ENCODE results near the gene SIK3.

SIK3 gene

GRCh38 chr11:116938471-116939070, 159.7 kb downstream of the SIK3 start:
- Histone ChIP-seq H3K9ac (ENCODE audit: low read depth, low read length) (no peak overlapping the region), H3K4me1 (ENCODE audit: insufficient read depth, low read length) (no peaks in the 10 kb centered on the region), H2AFZ (ENCODE audit: low read depth, low read length) (no peak overlapping the region), H4K20me1 (ENCODE audit: insufficient read depth, low read length) (no peaks in the 10 kb centered on the region), H3K9me3 (ENCODE audit: insufficient read depth, low read length, severe bottlenecking) (no peaks in the 10 kb centered on the region), H3K79me2 (ENCODE audit: insufficient read depth, low read length) (no peaks in the 10 kb centered on the region), H3K27ac (ENCODE audit: low read length) (no peak overlapping the region), H3K27me3 (ENCODE audit: insufficient read depth, low read length, poor library complexity) (no peaks in the 10 kb centered on the region), H3K4me3 (ENCODE audit: low read depth in 1 of 2, low read length in 2 of 2) (no peak overlapping the region), H3K4me2 (ENCODE audit: insufficient read depth, low read length) (no peak overlapping the region), H3K36me3 (ENCODE audit: insufficient read depth, low read length) (no peaks in the 10 kb centered on the region)
- ATAC-seq (ENCODE audit: insufficient read depth, low read depth) (no peak), DNase-seq (no peak)
- TF ChIP-seq EZH2 (IDR thresholded peaks at IDR 0.05; ENCODE audit: borderline replicate concordance, low read depth, low read length, severe bottlenecking) = no peak
- no peak for TF ChIP-seq CTCF (IDR thresholded peaks at IDR 0.05; ENCODE audit: borderline replicate concordance, extremely low read depth, low read length, poor library complexity, severe bottlenecking)

- TF ChIP-seq EZH2 (IDR thresholded peaks at IDR 0.05; ENCODE audit: borderline replicate concordance, low read depth, low read length, severe bottlenecking) (no peak), CTCF (IDR thresholded peaks at IDR 0.05; ENCODE audit: borderline replicate concordance, extremely low read depth, low read length, poor library complexity, severe bottlenecking) (no peak)
- Histone ChIP-seq H3K27me3 (ENCODE audit: insufficient read depth, low read length, poor library complexity) (no peaks in the 10 kb centered on the region), H3K4me2 (ENCODE audit: insufficient read depth, low read length) (no peak overlapping the region), H4K20me1 (ENCODE audit: insufficient read depth, low read length) (no peaks in the 10 kb centered on the region), H3K4me1 (ENCODE audit: insufficient read depth, low read length) (peaks cover 8% of the 10 kb centered on the region), H3K36me3 (ENCODE audit: insufficient read depth, low read length) (no peaks in the 10 kb centered on the region), H3K9me3 (ENCODE audit: insufficient read depth, low read length, severe bottlenecking) (no peaks in the 10 kb centered on the region), H3K27ac (ENCODE audit: low read length) (no peak overlapping the region), H3K4me3 (ENCODE audit: low read depth in 1 of 2, low read length in 2 of 2) (no peak overlapping the region), H3K9ac (ENCODE audit: low read depth, low read length) (no peak overlapping the region), H3K79me2 (ENCODE audit: insufficient read depth, low read length) (no peaks in the 10 kb centered on the region), H2AFZ (ENCODE audit: low read depth, low read length) (no peak overlapping the region)
- ATAC-seq (ENCODE audit: insufficient read depth, low read depth) (no peak), DNase-seq (no peak)
Observed at GRCh38 chr11:116936754-116937446, 161.3 kb downstream of the SIK3 start.

- H3K36me3 ChIP-seq (ENCODE audit: insufficient read depth, low read length) = no peaks in the 10 kb centered on the region
- no peaks in the 10 kb centered on the region for H3K79me2 ChIP-seq (ENCODE audit: insufficient read depth, low read length)
- H3K4me3 ChIP-seq (ENCODE audit: low read depth in 1 of 2, low read length in 2 of 2) = no peak overlapping the region
- H3K9ac ChIP-seq (ENCODE audit: low read depth, low read length) = no peak overlapping the region
- no peaks in the 10 kb centered on the region for H3K9me3 ChIP-seq (ENCODE audit: insufficient read depth, low read length, severe bottlenecking)
- no peak overlapping the region for H3K27ac ChIP-seq (ENCODE audit: low read length)
- no peak overlapping the region for H3K4me2 ChIP-seq (ENCODE audit: insufficient read depth, low read length)
- TF ChIP-seq EZH2 (IDR thresholded peaks at IDR 0.05; ENCODE audit: borderline replicate concordance, low read depth, low read length, severe bottlenecking) (no peak), CTCF (IDR thresholded peaks at IDR 0.05; ENCODE audit: borderline replicate concordance, extremely low read depth, low read length, poor library complexity, severe bottlenecking) (no peak)
- ATAC-seq (ENCODE audit: insufficient read depth, low read depth) (no peak), DNase-seq (no peak)
- no peaks in the 10 kb centered on the region for H4K20me1 ChIP-seq (ENCODE audit: insufficient read depth, low read length)
- H2AFZ ChIP-seq (ENCODE audit: low read depth, low read length) = no peak overlapping the region
- no peaks in the 10 kb centered on the region for H3K27me3 ChIP-seq (ENCODE audit: insufficient read depth, low read length, poor library complexity)
- peaks cover 22% of the 10 kb centered on the region for H3K4me1 ChIP-seq (ENCODE audit: insufficient read depth, low read length)
Observed at GRCh38 chr11:116935514-116935913, 162.7 kb downstream of the SIK3 start.
